DND-41 (cell line): ENCODE measurements around the gene UGT8.
"Not testable (repeated sequence)": the region's sequence is repeated elsewhere in the genome, so short reads cannot be mapped to it uniquely, and the experiment has no call there.

Experiments
- ATAC-seq: fragments of 200-7000 bp; cut with Tn5 transposase; 3 replicates; pipeline ENCODE4 v1.9.1; 2021; ENCODE audit warnings: low read depth; ENCODE audit not compliant: insufficient read depth
- DNase-seq: peaks from one replicate; pipeline ENCODE4 v3.0.0-alpha.2; 2020
- H2AFZ ChIP-seq: 2 replicates; pipeline ENCODE4 v1.6.0; 2012; ENCODE audit warnings: low read depth, low read length
- H3K27ac ChIP-seq: 2 replicates; pipeline ENCODE4 v1.5.1; 2012; ENCODE audit warnings: low read length, inconsistent platforms
- H3K27me3 ChIP-seq: fragments of 200-600 bp; sonication (generic); 2 replicates; pipeline ENCODE4 v1.6.0; 2012; ENCODE audit warnings: low read length, mild to moderate bottlenecking, inconsistent platforms; ENCODE audit not compliant: insufficient read depth, poor library complexity
- H3K36me3 ChIP-seq: 2 replicates; pipeline ENCODE4 v1.5.1; 2012; ENCODE audit warnings: low read length, inconsistent platforms; ENCODE audit not compliant: insufficient read depth
- H3K4me1 ChIP-seq: 2 replicates; pipeline ENCODE4 v1.5.1; 2012; ENCODE audit warnings: mild to moderate bottlenecking, low read length; ENCODE audit not compliant: insufficient read depth
- H3K4me2 ChIP-seq: 2 replicates; pipeline ENCODE4 v1.6.0; 2012; ENCODE audit warnings: mild to moderate bottlenecking, moderate library complexity, low read length, inconsistent platforms; ENCODE audit not compliant: insufficient read depth
- H3K4me3 ChIP-seq, 2 experiments: fragments of 200-600 bp in 1 of 2; shearing (Covaris generic) in 1 of 2; 2 replicates each; pipeline ENCODE4 v1.5.1; 2012 to 2016; ENCODE audit warnings: inconsistent platforms in 2 of 2, low read length in 2 of 2, mild to moderate bottlenecking in 2 of 2, low read depth in 1 of 2, moderate library complexity in 1 of 2
- H3K79me2 ChIP-seq: 2 replicates; pipeline ENCODE4 v1.6.0; 2012; ENCODE audit warnings: low read length, inconsistent platforms; ENCODE audit not compliant: insufficient read depth
- H3K9ac ChIP-seq: 2 replicates; pipeline ENCODE4 v1.6.0; 2012; ENCODE audit warnings: low read depth, mild to moderate bottlenecking, inconsistent platforms, low read length, moderate library complexity
- H3K9me3 ChIP-seq: 2 replicates; pipeline ENCODE4 v1.5.1; 2012; ENCODE audit warnings: low read length, moderate library complexity, mild to moderate bottlenecking, inconsistent platforms; ENCODE audit not compliant: insufficient read depth, severe bottlenecking
- H4K20me1 ChIP-seq: 2 replicates; pipeline ENCODE4 v1.6.0; 2012; ENCODE audit warnings: low read length; ENCODE audit not compliant: insufficient read depth
- EZH2 ChIP-seq: IDR thresholded peaks from 3 replicates; pipeline ENCODE4 v1.6.1; 2012; ENCODE audit warnings: borderline replicate concordance, low read depth, mild to moderate bottlenecking, moderate library complexity, low read length, inconsistent platforms; ENCODE audit not compliant: severe bottlenecking
- TF ChIP-seq, protein P1 (sequence below): IDR thresholded peaks from 2 replicates; pipeline ENCODE4 v1.5.1; 2012; ENCODE audit warnings: borderline replicate concordance, low read length, moderate library complexity, mild to moderate bottlenecking; ENCODE audit not compliant: poor library complexity, severe bottlenecking; ENCODE audit errors: extremely low read depth

Gene UGT8

DNA sequence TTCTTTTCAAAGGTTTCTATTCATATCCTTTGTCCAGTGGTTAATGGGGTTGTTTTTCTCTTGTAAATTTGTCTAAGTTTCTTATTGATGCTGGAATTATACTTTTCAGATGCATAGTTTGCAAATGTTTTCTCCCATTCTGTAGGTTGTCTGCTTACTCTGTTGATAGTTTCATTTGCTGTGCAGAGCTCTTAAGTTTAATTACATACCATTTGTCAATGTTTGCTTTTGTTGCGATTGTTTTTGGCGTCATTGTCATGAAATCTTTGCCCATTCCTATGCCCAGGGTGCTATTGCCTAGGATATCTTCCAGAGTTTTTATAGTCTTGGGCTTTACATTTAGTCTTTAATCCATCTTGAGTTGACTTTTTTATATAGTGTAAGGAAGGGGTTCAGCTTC, 21.2 kb upstream of the UGT8 start:
- ATAC-seq (no peak), DNase-seq (no peak)
- H3K4me1 ChIP-seq, result no peaks in the 10 kb centered on the region
- no peak overlapping the region for H3K4me2 ChIP-seq
- no peak overlapping the region for H2AFZ ChIP-seq
- no peak overlapping the region for H3K9ac ChIP-seq
- H3K4me3 ChIP-seq, result no peak overlapping the region
- H3K9me3 ChIP-seq, result no peaks in the 10 kb centered on the region
- no peaks in the 10 kb centered on the region for H3K27me3 ChIP-seq
- no peaks in the 10 kb centered on the region for H3K79me2 ChIP-seq
- H3K36me3 ChIP-seq, result no peaks in the 10 kb centered on the region
- no peaks in the 10 kb centered on the region for H4K20me1 ChIP-seq
- TF ChIP-seq, protein P1, sequence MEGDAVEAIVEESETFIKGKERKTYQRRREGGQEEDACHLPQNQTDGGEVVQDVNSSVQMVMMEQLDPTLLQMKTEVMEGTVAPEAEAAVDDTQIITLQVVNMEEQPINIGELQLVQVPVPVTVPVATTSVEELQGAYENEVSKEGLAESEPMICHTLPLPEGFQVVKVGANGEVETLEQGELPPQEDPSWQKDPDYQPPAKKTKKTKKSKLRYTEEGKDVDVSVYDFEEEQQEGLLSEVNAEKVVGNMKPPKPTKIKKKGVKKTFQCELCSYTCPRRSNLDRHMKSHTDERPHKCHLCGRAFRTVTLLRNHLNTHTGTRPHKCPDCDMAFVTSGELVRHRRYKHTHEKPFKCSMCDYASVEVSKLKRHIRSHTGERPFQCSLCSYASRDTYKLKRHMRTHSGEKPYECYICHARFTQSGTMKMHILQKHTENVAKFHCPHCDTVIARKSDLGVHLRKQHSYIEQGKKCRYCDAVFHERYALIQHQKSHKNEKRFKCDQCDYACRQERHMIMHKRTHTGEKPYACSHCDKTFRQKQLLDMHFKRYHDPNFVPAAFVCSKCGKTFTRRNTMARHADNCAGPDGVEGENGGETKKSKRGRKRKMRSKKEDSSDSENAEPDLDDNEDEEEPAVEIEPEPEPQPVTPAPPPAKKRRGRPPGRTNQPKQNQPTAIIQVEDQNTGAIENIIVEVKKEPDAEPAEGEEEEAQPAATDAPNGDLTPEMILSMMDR, result no peak
- no peak for TF ChIP-seq EZH2
- H3K27ac ChIP-seq, result no peak overlapping the region

DNA sequence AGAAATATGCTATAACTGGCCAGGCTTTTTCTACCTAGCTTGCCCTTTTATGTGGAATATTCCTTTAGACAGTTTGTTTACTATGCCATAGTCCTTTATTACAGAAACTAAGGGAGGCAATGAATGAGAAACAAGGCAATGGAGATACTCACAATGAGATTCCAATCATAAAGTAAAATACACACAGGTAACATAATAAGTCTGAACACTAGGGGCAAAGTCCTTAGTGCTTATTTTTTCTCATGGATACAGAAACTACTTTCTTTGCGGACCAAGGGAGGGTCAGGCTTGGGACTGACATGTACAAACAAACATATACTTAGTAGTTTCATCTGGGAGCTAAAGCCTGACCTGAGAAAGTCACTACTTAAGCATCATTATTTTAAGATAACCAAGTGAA, 16.0 kb upstream of the UGT8 start:
- no peak overlapping the region for H3K4me3 ChIP-seq
- no peaks in the 10 kb centered on the region for H3K36me3 ChIP-seq
- H3K27ac ChIP-seq, result no peak overlapping the region
- H3K4me1 ChIP-seq, result no peaks in the 10 kb centered on the region
- H3K4me2 ChIP-seq, result no peak overlapping the region
- H3K27me3 ChIP-seq, result no peaks in the 10 kb centered on the region
- no peaks in the 10 kb centered on the region for H4K20me1 ChIP-seq
- ATAC-seq, result no peak
- no peak for DNase-seq
- H3K9ac ChIP-seq, result no peak overlapping the region
- no peak overlapping the region for H2AFZ ChIP-seq
- TF ChIP-seq, protein P1, result no peak
- no peak for TF ChIP-seq EZH2
- H3K79me2 ChIP-seq, result no peaks in the 10 kb centered on the region
- no peaks in the 10 kb centered on the region for H3K9me3 ChIP-seq

DNA sequence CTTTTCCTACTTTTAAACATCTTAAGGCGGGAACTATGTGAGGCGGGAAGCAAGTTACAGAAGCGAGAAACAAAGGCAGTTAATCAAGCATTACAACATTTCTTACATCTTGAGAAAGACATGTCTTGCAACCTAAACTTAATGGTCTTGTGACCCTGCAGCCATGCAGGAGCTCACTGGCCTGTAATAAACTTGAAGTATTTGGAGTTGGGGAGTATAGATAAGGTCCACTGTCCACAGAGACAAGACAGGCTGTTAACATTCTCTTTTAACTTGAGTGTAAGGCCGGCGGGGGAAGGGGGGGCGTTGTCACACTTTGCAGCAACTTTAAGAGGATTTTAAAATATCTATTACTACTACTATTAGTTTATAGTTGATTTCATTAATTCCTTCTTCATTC, 10.3 kb upstream of the UGT8 start:
- Histone ChIP-seq H2AFZ (no peak overlapping the region), H3K36me3 (no peaks in the 10 kb centered on the region), H3K4me1 (no peaks in the 10 kb centered on the region), H3K4me2 (no peak overlapping the region), H4K20me1 (no peaks in the 10 kb centered on the region), H3K27me3 (no peaks in the 10 kb centered on the region), H3K9ac (no peak overlapping the region), H3K79me2 (no peaks in the 10 kb centered on the region), H3K4me3 (no peak overlapping the region), H3K27ac (no peak overlapping the region), H3K9me3 (no peaks in the 10 kb centered on the region)
- no peak for ATAC-seq
- no peak for DNase-seq
- TF ChIP-seq EZH2, result no peak
- TF ChIP-seq, protein P1, result no peak

DNA sequence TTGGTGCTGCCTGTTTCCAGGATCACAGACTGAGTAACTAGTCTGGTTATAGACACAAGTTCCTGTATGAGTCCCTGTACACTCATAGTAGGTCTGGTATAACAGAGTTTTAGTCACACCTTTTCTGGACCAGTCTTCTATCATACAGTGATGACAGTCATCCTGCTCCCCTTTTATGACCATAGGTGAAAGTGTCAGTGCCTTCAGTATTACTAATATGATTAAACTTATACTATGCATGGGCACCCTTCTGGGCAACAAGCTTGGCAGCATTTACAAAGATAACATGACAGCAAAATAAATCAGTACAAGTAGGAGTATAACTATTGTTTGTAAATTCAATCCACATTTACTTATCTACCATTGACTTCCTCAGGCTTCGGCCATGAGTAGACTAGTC, 8.2 kb upstream of the UGT8 start:
- not testable (repeated sequence) for H3K4me3 ChIP-seq, H3K27ac ChIP-seq, H3K27me3 ChIP-seq, H3K9ac ChIP-seq, H4K20me1 ChIP-seq, H3K4me1 ChIP-seq, H3K9me3 ChIP-seq, H2AFZ ChIP-seq, ATAC-seq, DNase-seq, H3K4me2 ChIP-seq, H3K79me2 ChIP-seq, H3K36me3 ChIP-seq
